NCI-H1092 treated with DMSO at 0.1 percent for 48 hours (cell line): ENCODE measurements around the gene KRT35.

Experiments
- DNase-seq: peaks from one replicate; lab custom pipeline; 2025; lab: John Stamatoyannopoulos, UW

Gene KRT35

GRCh38 chr17:41511716-41512115 lies 30.8 kb upstream of the KRT35 start:
- DNase-seq, result no peak

GRCh38 chr17:41511116-41511515 lies 30.2 kb upstream of the KRT35 start:
- DNase-seq, result no peak

- DNase-seq, result no peak
These were observed 29.5 kb upstream of the KRT35 start for GRCh38 chr17:41510251-41511065.

GRCh38 chr17:41507315-41507880 lies 26.4 kb upstream of the KRT35 start:
- no peak for DNase-seq

- DNase-seq, result no peak
These were observed 25.1 kb upstream of the KRT35 start for GRCh38 chr17:41505809-41506767.

- no peak for DNase-seq
These were observed 24.3 kb upstream of the KRT35 start, which contains the start of gene KRT13 for GRCh38 chr17:41505007-41505808. Gene KRT13, minus strand, starts transcription at chr17:41505612. Its CDS starts 62 bp downstream, at chr17:41505550.

GRCh38 chr17:41504246-41504977 lies 23.5 kb upstream of the KRT35 start:
- DNase-seq, result peak; percentile 10

GRCh38 chr17:41503202-41503601 lies 22.3 kb upstream of the KRT35 start:
- DNase-seq, result no peak

GRCh38 chr17:41500131-41500911 lies 19.4 kb upstream of the KRT35 start:
- no peak for DNase-seq

- DNase-seq, result no peak
These were observed 18.8 kb upstream of the KRT35 start for GRCh38 chr17:41499714-41500113.

GRCh38 chr17:41498276-41498675 lies 17.3 kb upstream of the KRT35 start:
- DNase-seq, result no peak

GRCh38 chr17:41496803-41497484 lies 16.0 kb upstream of the KRT35 start:
- peak; percentile 65 for DNase-seq

- no peak for DNase-seq
These were observed 13.6 kb upstream of the KRT35 start for GRCh38 chr17:41494524-41494923.

GRCh38 chr17:41492771-41493170 lies 11.8 kb upstream of the KRT35 start:
- DNase-seq, result peak; percentile 24

GRCh38 chr17:41492351-41492750 lies 11.4 kb upstream of the KRT35 start:
- DNase-seq, result no peak

- no peak for DNase-seq
These were observed 10.5 kb upstream of the KRT35 start for GRCh38 chr17:41491476-41491875.

- DNase-seq, result no peak
These were observed 9.3 kb upstream of the KRT35 start for GRCh38 chr17:41490000-41490990.

- no peak for DNase-seq
These were observed 8.6 kb upstream of the KRT35 start, which contains the start of gene KRT36 for GRCh38 chr17:41489531-41489930. Gene KRT36, minus strand, starts transcription at chr17:41489910. Its CDS starts 46 bp downstream, at chr17:41489864.
